Calu3 (cell line): ENCODE measurements around the gene HLA-DOB. TPM values are rescaled to one million over a fixed set of nuclear protein-coding genes. Genes with fewer than 3 reads are reported as not detected.

Source experiments
- BruUV-seq: library from RNA; stranded (reverse); fragments of 400-500 nt; replicated peaks from 2 replicates; lab custom pipeline; 2021; lab: Mats Ljungman, UMichigan
- CTCF ChIA-PET: fragments of 300-600 bp; sonication (Branson Sonifier 250); formaldehyde crosslinking; loops from one replicate; lab custom pipeline; 2022; ENCODE audit warnings: antibody characterized with exemption; lab: Charles Lee
- DNase-seq: peaks from one replicate; pipeline ENCODE4 v3.0.0; 2022
- H3K27ac Mint-ChIP-seq: one replicate; pipeline ENCODE4 v1.8.0; 2022; ENCODE audit warnings: mixed read lengths; ENCODE audit not compliant: unreplicated experiment
- H3K27me3 Mint-ChIP-seq: one replicate; pipeline ENCODE4 v1.8.0; 2022; ENCODE audit warnings: mixed read lengths; ENCODE audit not compliant: unreplicated experiment
- H3K36me3 Mint-ChIP-seq: one replicate; pipeline ENCODE4 v1.8.0; 2022; ENCODE audit warnings: mild to moderate bottlenecking, moderate library complexity, mixed read lengths; ENCODE audit not compliant: insufficient read depth, unreplicated experiment
- H3K4me1 Mint-ChIP-seq: one replicate; pipeline ENCODE4 v1.8.0; 2022; ENCODE audit warnings: mild to moderate bottlenecking, low read depth, mixed read lengths; ENCODE audit not compliant: unreplicated experiment
- H3K4me3 Mint-ChIP-seq: one replicate; pipeline ENCODE4 v1.8.0; 2022; ENCODE audit warnings: mild to moderate bottlenecking, low read depth, moderate library complexity, mixed read lengths; ENCODE audit not compliant: unreplicated experiment
- H3K9me3 Mint-ChIP-seq: one replicate; pipeline ENCODE4 v1.8.0; 2022; ENCODE audit warnings: low read depth, mixed read lengths; ENCODE audit not compliant: unreplicated experiment
- CTCF ChIP-seq: fragments of 200-600 bp; IDR thresholded peaks from one replicate; pipeline ENCODE4 v1.8.0; 2022; ENCODE audit warnings: antibody characterized with exemption; ENCODE audit not compliant: unreplicated experiment
- intact Hi-C: fragments of 100-400 bp; cut with micrococcal nuclease; formaldehyde crosslinking; loops from one replicate; pipeline ENCODE4 v1.10.0; 2022; ENCODE audit not compliant: unreplicated experiment
- total RNA-seq: library from RNA; stranded (reverse); gene quantifications from 2 replicates; pipeline ENCODE4 v1.2.3, GENCODE V29; 2022

The HLA-DOB gene
- total RNA-seq, 1 experiment from 2014 or later, result 0.97 TPM

DNA sequence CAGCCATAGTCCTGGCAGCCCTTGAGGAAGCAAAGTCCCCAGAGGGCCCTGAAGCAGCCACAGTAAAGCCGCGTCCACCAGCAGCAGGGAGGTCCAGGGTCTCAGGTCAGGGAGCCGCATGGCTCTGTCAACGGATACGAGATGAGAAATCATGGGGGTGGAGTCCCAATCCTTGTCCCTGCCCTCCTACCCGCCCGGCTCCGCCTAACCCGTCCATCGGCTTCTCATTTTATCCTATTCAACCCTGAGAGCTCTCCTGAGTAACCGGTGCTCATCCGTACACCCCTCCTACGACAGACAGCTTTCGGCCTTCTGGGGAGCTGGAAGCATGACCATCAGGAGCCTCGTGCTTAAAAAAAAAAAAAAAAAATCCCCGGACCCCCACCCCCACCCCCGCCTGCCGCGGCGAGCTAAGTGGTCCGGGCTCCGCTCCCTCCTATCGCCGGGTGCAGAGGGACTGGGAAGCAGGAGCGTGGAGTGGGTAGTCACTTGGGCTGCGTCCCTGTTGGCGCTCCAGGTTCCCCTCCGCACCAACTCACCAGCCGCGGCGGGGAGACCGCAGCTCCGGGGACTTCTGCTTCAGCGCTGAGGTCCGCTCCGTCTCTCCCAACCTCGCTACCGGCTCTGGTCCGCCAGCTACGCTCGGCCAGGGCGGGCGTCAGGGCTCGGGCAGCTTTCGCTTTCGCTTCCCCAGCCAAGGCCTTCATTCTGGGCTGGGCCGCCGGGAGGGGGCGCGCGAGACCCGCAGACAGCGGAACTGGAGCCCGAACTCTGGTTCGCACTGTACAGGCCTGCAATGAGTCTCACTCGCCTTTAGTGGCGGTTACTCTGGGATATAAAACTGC lies 21.5 kb upstream of the HLA-DOB start, which contains the start of gene TAP2:
Gene TAP2, minus strand, starts transcription at position 626 of the 845 bp plus-strand sequence. Its CDS starts 506 bp downstream, at position 120.
- Mint-ChIP-seq H3K27me3 (no peaks in the 10 kb centered on the region), H3K27ac (peak within 1 kb of the TSS; percentile 0), H3K36me3 (peaks cover 45% of the 10 kb centered on the region), H3K9me3 (no peaks in the 10 kb centered on the region), H3K4me3 (peak within 1 kb of the TSS; percentile 77), H3K4me1 (peaks cover 29% of the 10 kb centered on the region)
- CTCF ChIA-PET, result interaction anchor here (0.5 to 3.7 kb wide), 37 partner anchors 9 to 1689 kb away, joined by 3 to 171 read pairs (median 6); partner anchors contain the start of genes BRD2, HLA-DMA, HLA-DMB and PSMB9
- peak; percentile 98 for TF ChIP-seq CTCF
- intact Hi-C loops, result loop anchor here (1.0 to 2.0 kb wide), 2 partner anchors 14 to 30 kb away; partner anchors contain the start of gene TAP1
- peak; percentile 100 for DNase-seq
- TSS peak; percentile 61 for BruUV-seq

DNA sequence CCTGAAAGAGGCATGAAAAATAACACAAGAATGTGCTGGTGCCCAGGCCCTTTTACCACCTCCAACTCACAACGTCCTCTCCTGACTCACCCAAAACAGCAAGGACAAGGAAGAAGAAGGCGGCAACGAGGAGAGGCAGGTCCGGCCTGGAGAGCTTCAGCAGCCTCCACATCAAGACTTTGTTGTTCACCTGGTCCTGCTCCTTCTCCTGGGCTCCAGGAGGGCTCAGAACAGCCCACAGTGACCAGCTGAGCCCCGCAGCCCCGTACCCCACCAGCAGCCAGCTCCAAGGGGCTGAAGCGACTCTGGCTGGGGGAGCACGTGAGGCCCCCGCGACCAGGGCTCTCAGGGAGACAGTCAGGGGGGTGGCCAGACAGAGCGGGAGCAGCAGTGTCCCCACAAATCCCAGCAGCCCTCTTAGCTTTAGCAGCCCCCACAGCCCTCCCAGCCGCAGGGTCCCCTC lies 20.9 kb upstream of the HLA-DOB start:
- no TSS peak for BruUV-seq
- H3K36me3 Mint-ChIP-seq, result peaks cover 39% of the 10 kb centered on the region
- intact Hi-C loops, result loop anchor here (1.0 to 2.0 kb wide), 2 partner anchors 15 to 31 kb away; partner anchors contain the start of gene TAP1
- peaks cover 23% of the 10 kb centered on the region for H3K4me1 Mint-ChIP-seq
- CTCF ChIA-PET, result interaction anchor here (0.5 to 3.7 kb wide), 18 partner anchors 16 to 1690 kb away, joined by 3 to 171 read pairs (median 12); partner anchors contain the start of genes HLA-DMA, PSMB9 and TAP1
- TF ChIP-seq CTCF, result no peak
- H3K27ac Mint-ChIP-seq, result peak overlapping the region; percentile 0
- peak; percentile 43 for DNase-seq
- peak overlapping the region; percentile 77 for H3K4me3 Mint-ChIP-seq
- H3K27me3 Mint-ChIP-seq, result no peaks in the 10 kb centered on the region
- H3K9me3 Mint-ChIP-seq, result no peaks in the 10 kb centered on the region

DNA sequence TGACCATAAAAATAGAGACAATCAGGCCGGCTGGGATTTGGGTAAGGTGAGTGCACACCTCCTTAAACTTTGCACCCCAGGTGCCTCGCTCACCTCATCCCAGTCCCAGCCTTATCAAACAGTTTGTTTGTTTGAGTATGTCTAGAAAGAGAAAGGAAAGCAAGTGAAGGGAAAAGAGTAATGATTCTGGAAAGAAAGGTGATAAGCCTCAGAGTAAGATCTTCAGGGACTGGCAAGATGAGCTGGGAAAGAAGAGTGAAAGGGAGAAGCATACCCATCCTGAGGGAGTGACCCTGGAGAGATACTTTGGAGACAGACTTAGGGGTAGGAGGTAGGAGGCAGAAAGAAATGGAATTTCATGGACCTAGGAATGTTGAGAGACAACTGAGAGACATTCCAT lies 20.1 kb upstream of the HLA-DOB start:
- DNase-seq, result no peak
- CTCF ChIA-PET, result interaction anchor here (3.4 to 3.7 kb wide), 2 partner anchors 17 to 32 kb away, joined by 131 to 171 read pairs; partner anchors contain the start of genes PSMB9 and TAP1
- no TSS peak for BruUV-seq
- peak overlapping the region; percentile 77 for H3K4me3 Mint-ChIP-seq
- H3K9me3 Mint-ChIP-seq, result no peaks in the 10 kb centered on the region
- H3K27me3 Mint-ChIP-seq, result no peaks in the 10 kb centered on the region
- H3K36me3 Mint-ChIP-seq, result peaks cover 38% of the 10 kb centered on the region
- H3K4me1 Mint-ChIP-seq, result peaks cover 15% of the 10 kb centered on the region
- H3K27ac Mint-ChIP-seq, result peak overlapping the region; percentile 0
- no peak for TF ChIP-seq CTCF
- intact Hi-C loops, result no loop called here

DNA sequence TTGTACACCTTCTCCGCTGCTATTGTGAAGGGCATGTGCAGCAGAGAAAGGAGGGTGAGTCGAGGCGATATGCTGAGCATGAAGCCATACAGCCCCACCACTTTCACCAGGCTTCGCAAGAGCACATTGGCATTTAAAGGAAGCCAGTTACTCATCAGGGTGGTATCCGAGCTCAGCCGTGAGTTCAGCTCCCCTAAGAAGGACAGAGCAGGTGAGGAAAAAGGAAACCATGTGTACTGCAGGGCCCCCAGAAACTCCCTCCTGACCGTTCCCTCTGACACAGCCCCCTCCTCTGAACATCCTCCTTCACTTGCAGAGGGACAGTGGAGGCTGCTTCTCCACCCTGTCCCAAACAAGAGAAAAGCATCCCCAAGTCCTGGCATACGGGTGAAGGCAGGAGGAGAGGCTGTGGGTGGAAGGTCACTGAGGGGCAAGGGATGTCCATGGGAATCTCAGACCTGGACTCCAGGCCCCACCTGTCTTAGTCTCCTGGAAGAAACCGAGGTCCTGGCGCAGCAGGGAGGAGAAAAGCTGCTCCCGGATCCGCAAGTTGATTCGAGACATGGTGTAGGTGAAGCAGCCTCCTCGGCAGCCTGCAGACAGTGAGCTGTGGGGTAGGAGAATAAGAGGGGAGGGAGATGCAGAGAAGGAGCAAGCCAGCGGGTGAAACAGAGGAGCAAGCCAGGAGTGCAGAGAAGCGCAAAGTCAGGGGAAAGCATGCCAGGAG lies 18.5 kb upstream of the HLA-DOB start:
- intact Hi-C loops, result no loop called here
- no peaks in the 10 kb centered on the region for H3K27me3 Mint-ChIP-seq

More for the DNA sequence above, 18.5 kb upstream of the HLA-DOB start:
- CTCF ChIA-PET, result no interaction called here
- no peak overlapping the region for H3K27ac Mint-ChIP-seq
- no peak for DNase-seq
- TF ChIP-seq CTCF, result no peak
- H3K9me3 Mint-ChIP-seq, result no peaks in the 10 kb centered on the region
- no peak overlapping the region for H3K4me3 Mint-ChIP-seq
- peaks cover 28% of the 10 kb centered on the region for H3K36me3 Mint-ChIP-seq
- BruUV-seq, result no TSS peak
- H3K4me1 Mint-ChIP-seq, result peaks cover 13% of the 10 kb centered on the region
